Measurements from ENCODE around the gene ELK4. TPM values are rescaled to one million over a fixed set of nuclear protein-coding genes. Genes with fewer than 3 reads are reported as not detected.

Gene ELK4
- total RNA-seq, 1 donor from 2014 or later, result 57.1 TPM

GRCh38 chr1:205593532-205593931 lies 38.3 kb downstream of the ELK4 start:
- DNase-seq (ENCODE audit: low spot score), result no peak
- Mint-ChIP-seq H3K27me3 (ENCODE audit: unreplicated experiment) (peaks cover 14% of the 10 kb centered on the region), H3K4me3 (ENCODE audit: unreplicated experiment) (peak overlapping the region; percentile 42), H3K4me1 (ENCODE audit: unreplicated experiment) (peaks cover 66% of the 10 kb centered on the region), H3K9me3 (ENCODE audit: unreplicated experiment) (no peaks in the 10 kb centered on the region), H3K27ac (ENCODE audit: unreplicated experiment) (no peak overlapping the region), H3K36me3 (ENCODE audit: low read depth, unreplicated experiment) (peaks cover 31% of the 10 kb centered on the region)
- no peak for TF ChIP-seq CTCF (IDR thresholded peaks at IDR 0.05; ENCODE audit: unreplicated experiment)

DNA sequence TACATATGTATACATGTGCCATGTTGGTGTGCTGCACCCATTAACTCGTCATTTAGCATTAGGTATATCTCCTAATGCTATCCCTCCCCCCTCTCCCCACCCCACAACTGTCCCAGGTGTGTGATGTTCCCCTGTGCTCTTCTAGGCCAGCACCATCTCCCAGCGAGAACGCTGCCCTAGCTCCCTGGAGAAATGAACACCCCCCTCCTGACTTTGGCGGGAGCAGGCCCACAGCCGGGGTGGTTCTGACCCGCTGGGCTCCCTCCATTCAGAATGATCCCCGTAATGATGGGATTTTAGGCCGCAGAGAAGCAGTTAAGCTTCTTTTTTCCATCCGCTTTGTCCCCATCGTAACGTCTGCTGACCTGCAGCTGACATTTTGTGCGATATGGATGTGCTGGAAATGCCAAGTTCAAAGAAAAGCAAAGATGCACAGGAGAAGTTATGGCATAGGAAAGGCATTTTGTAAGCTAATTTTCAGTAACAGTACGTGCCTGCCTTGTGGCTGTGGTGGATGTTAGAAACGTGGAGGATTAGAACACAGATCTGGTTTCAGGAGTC lies 39.3 kb downstream of the ELK4 start:
- H3K27me3 Mint-ChIP-seq (ENCODE audit: unreplicated experiment), result peaks cover 8% of the 10 kb centered on the region
- H3K36me3 Mint-ChIP-seq (ENCODE audit: low read depth, unreplicated experiment), result peaks cover 23% of the 10 kb centered on the region
- H3K4me1 Mint-ChIP-seq (ENCODE audit: unreplicated experiment), result peaks cover 58% of the 10 kb centered on the region
- H3K27ac Mint-ChIP-seq (ENCODE audit: unreplicated experiment), result no peak overlapping the region
- no peak for DNase-seq (ENCODE audit: low spot score)
- H3K9me3 Mint-ChIP-seq (ENCODE audit: unreplicated experiment), result no peaks in the 10 kb centered on the region
- TF ChIP-seq CTCF (IDR thresholded peaks at IDR 0.05; ENCODE audit: unreplicated experiment), result no peak
- no peak overlapping the region for H3K4me3 Mint-ChIP-seq (ENCODE audit: unreplicated experiment)

DNA sequence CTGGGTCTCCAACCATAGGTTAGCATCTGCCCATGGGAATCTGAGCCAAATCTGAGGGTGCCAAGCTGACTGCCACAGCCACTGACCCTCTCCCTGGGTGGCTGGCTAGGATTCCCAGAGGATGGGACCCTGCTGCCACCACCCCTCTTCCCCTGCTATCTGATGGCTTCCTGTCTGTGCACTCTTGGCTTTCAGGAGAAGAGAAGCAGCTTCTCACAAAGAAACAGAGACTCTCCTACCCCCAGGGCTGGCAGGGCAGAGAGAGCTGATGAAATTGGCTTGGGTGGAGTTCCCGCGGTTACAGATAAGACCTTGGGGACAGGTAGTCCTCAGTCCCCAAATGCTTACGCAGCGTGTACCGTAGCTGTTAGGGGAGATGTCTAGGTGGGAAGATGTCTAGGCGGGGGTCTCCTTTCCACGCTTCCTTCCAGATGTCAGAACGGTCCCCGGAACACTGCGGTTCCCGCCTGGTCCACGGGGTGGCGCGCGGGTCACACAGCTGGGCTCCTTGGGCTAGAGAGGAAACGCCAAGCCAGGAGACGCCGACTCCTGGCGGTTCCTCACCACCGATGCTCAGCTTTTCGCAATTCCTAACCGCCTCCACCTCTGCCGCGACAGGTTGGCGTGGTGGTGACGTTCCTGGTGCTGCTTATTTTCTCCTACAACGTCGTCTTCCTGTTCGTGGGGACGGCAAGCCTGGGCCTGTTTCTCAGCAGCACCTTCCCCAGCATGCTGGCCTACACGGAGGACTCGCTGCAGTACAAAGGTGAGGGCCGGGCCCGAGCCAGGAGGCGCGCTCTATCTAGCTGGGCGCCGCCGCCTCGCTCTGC lies 40.1 kb downstream of the ELK4 start:
- no peaks in the 10 kb centered on the region for H3K9me3 Mint-ChIP-seq (ENCODE audit: unreplicated experiment)
- peak; percentile 91 for TF ChIP-seq CTCF (IDR thresholded peaks at IDR 0.05; ENCODE audit: unreplicated experiment)
- H3K27ac Mint-ChIP-seq (ENCODE audit: unreplicated experiment), result no peak overlapping the region
- peaks cover 11% of the 10 kb centered on the region for H3K27me3 Mint-ChIP-seq (ENCODE audit: unreplicated experiment)
- H3K4me1 Mint-ChIP-seq (ENCODE audit: unreplicated experiment), result peaks cover 55% of the 10 kb centered on the region
- peak; percentile 98 for DNase-seq (ENCODE audit: low spot score)
- no peak overlapping the region for H3K4me3 Mint-ChIP-seq (ENCODE audit: unreplicated experiment)
- H3K36me3 Mint-ChIP-seq (ENCODE audit: low read depth, unreplicated experiment), result peaks cover 21% of the 10 kb centered on the region

DNA sequence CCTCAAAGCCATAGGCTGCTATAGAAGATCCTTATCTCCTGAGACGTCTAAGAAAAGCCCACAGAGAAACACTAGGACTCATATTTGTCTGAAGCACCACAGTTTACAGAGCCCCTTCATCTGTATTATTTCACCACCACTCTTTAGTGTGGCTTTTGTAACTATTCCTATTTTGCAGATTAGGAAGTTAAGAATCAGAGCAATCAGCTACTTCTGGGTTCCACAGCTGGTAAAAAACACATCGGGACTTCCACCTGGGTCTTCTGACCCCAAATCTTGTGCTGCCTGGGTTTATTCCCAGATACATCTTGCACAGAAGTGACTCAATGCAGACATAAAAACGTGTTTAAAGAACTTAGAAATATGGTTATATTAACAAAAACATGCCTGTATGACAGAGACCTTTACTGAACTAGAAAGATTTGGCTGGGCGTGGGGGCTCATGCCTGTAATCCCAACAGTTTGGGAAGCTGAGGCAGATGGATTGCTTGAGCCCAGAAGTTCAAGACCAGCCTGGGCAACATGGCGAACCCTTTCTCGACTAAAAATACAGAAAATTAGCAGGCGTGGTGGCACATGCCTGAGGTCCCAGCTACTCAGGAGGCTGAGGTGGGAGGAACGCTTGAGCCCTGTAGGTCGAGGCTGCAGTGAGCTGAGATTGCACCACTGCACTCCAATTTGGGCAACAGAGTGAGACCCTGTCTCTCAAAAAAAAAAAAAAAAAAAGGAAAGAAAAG lies 40.9 kb downstream of the ELK4 start:
- no peak for TF ChIP-seq CTCF (IDR thresholded peaks at IDR 0.05; ENCODE audit: unreplicated experiment)
- Mint-ChIP-seq H3K27me3 (ENCODE audit: unreplicated experiment) (peaks cover 11% of the 10 kb centered on the region), H3K27ac (ENCODE audit: unreplicated experiment) (no peak overlapping the region), H3K4me1 (ENCODE audit: unreplicated experiment) (peaks cover 48% of the 10 kb centered on the region), H3K36me3 (ENCODE audit: low read depth, unreplicated experiment) (peaks cover 15% of the 10 kb centered on the region), H3K9me3 (ENCODE audit: unreplicated experiment) (no peaks in the 10 kb centered on the region), H3K4me3 (ENCODE audit: unreplicated experiment) (no peak overlapping the region)
- no peak for DNase-seq (ENCODE audit: low spot score)

GRCh38 chr1:205590457-205590768 lies 41.4 kb downstream of the ELK4 start:
- H3K27ac Mint-ChIP-seq (ENCODE audit: unreplicated experiment), result no peak overlapping the region
- H3K36me3 Mint-ChIP-seq (ENCODE audit: low read depth, unreplicated experiment), result peaks cover 10% of the 10 kb centered on the region
- no peak for DNase-seq (ENCODE audit: low spot score)
- H3K27me3 Mint-ChIP-seq (ENCODE audit: unreplicated experiment), result peaks cover 11% of the 10 kb centered on the region
- H3K9me3 Mint-ChIP-seq (ENCODE audit: unreplicated experiment), result no peaks in the 10 kb centered on the region
- H3K4me1 Mint-ChIP-seq (ENCODE audit: unreplicated experiment), result peaks cover 43% of the 10 kb centered on the region
- no peak overlapping the region for H3K4me3 Mint-ChIP-seq (ENCODE audit: unreplicated experiment)
- no peak for TF ChIP-seq CTCF (IDR thresholded peaks at IDR 0.05; ENCODE audit: unreplicated experiment)

All from endothelial cell (in vitro differentiated cells).